ENCODE results near the gene MAP7D2.

Gene MAP7D2

DNA sequence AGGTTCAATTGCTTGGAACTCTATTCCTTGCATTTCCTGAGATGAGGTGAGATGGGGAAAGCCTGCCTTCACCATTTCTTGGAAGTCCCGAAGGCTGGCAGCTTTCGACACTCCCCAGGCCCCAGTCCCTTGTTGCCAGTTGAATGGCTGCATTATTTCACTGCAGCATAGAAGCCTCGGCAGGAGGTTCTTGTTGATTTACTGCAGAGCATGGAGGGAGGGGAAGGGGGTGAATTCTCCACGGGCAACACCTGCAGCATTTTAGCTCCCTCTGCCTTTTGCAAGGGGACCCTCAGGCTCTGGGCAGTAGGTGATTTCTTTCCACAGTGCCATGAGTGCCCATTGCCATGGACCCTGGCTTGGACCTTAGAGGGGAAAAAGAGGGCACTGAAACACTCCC lies 115.1 kb downstream of the MAP7D2 start:
- no peak overlapping the region for H3K4me3 ChIP-seq (ENCODE audit: insufficient read length, low read depth)
- DNase-seq (ENCODE audit: low read depth, low spot score): no peak
- H3K9ac ChIP-seq (ENCODE audit: insufficient read length, low read depth): no peak overlapping the region
- TF ChIP-seq SUZ12 (IDR thresholded peaks at IDR 0.05; ENCODE audit: extremely low read depth, insufficient read depth, insufficient read length) (no peak), ZNF274 (IDR thresholded peaks at IDR 0.05; ENCODE audit: low read depth, low read length) (no peak), YY1 (IDR thresholded peaks at IDR 0.05; ENCODE audit: insufficient read depth, insufficient read length) (no peak)
- H3K4me1 ChIP-seq (ENCODE audit: insufficient read depth, insufficient read length): peaks cover 2% of the 10 kb centered on the region
- H3K9me3 ChIP-seq (ENCODE audit: insufficient read depth, low read length): no peaks in the 10 kb centered on the region
- H3K36me3 ChIP-seq (ENCODE audit: insufficient read depth, insufficient read length, low read length): no peaks in the 10 kb centered on the region
- H3K27me3 ChIP-seq (ENCODE audit: insufficient read depth, insufficient read length): no peaks in the 10 kb centered on the region

- no peak for TF ChIP-seq SUZ12 (IDR thresholded peaks at IDR 0.05; ENCODE audit: extremely low read depth, insufficient read depth, insufficient read length)
- TF ChIP-seq ZNF274 (IDR thresholded peaks at IDR 0.05; ENCODE audit: low read depth, low read length): no peak
- no peak for TF ChIP-seq YY1 (IDR thresholded peaks at IDR 0.05; ENCODE audit: insufficient read depth, insufficient read length)
- no peak overlapping the region for H3K9ac ChIP-seq (ENCODE audit: insufficient read length, low read depth)
- H3K4me3 ChIP-seq (ENCODE audit: insufficient read length, low read depth): no peak overlapping the region
- DNase-seq (ENCODE audit: low read depth, low spot score): no peak
- H3K27me3 ChIP-seq (ENCODE audit: insufficient read depth, insufficient read length): no peaks in the 10 kb centered on the region
- no peaks in the 10 kb centered on the region for H3K36me3 ChIP-seq (ENCODE audit: insufficient read depth, insufficient read length, low read length)
- H3K4me1 ChIP-seq (ENCODE audit: insufficient read depth, insufficient read length): no peaks in the 10 kb centered on the region
- no peaks in the 10 kb centered on the region for H3K9me3 ChIP-seq (ENCODE audit: insufficient read depth, low read length)
Measured at GRCh38 chrX:19991350-19991718, 125.4 kb downstream of the MAP7D2 start.

DNA sequence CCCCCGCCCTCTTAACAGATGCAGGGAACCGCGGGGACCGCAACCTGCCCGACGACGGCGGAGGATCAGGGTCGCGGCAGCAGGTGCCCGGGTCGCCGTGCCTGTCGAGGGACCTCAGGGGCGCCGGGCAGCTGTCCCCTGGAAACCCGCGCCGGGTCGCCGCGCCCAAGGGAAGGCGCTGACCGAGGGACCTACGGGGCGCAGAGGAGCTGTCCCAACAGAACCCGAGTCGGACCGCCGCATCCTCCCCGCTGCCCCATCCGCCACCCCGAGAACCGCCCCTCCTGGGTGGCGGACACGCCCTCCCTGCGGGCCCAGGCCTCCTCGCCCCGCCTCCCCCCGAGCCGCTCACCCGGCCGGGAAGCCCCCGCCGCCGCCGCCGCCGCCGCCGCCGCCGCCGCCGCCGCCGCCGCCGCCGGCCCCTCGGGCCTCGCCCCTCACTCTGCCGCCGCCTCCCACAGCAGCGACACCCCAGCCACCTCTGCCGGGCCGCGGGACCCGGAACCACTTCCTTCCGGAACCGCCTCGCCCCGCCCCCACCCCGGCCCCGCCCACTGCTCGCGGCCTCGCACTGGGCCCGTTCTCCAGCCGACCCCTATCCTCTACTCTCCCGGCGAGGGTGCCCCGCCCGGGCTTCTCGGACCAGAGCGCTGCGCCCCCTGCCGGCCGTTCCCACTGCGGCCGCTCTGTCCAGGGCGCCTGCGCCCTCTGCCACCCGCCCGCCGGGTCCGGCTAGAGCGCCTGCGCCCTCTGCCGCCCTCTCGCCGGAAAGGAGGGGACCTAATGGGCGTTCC lies 126.0 kb downstream of the MAP7D2 start, which contains the start of gene BCLAF3:
BCLAF3 (minus strand) TSS at position 506 of the 794 bp plus-strand sequence. CDS start 20,797 bp downstream, outside the sequence.
- Histone ChIP-seq H3K36me3 (ENCODE audit: insufficient read depth, insufficient read length, low read length) (no peaks in the 10 kb centered on the region), H3K27me3 (ENCODE audit: insufficient read depth, insufficient read length) (no peaks in the 10 kb centered on the region), H3K4me1 (ENCODE audit: insufficient read depth, insufficient read length) (no peaks in the 10 kb centered on the region), H3K9ac (ENCODE audit: insufficient read length, low read depth) (peak within 1 kb of the TSS; percentile 50), H3K9me3 (ENCODE audit: insufficient read depth, low read length) (no peaks in the 10 kb centered on the region), H3K4me3 (ENCODE audit: insufficient read length, low read depth) (peak within 1 kb of the TSS; percentile 71)
- peak; percentile 84 for DNase-seq (ENCODE audit: low read depth, low spot score)
- TF ChIP-seq ZNF274 (IDR thresholded peaks at IDR 0.05; ENCODE audit: low read depth, low read length): no peak
- TF ChIP-seq YY1 (IDR thresholded peaks at IDR 0.05; ENCODE audit: insufficient read depth, insufficient read length): no peak

GRCh38 chrX:19990151-19990555 lies 126.6 kb downstream of the MAP7D2 start:
- Histone ChIP-seq H3K9me3 (ENCODE audit: insufficient read depth, low read length) (no peaks in the 10 kb centered on the region), H3K36me3 (ENCODE audit: insufficient read depth, insufficient read length, low read length) (no peaks in the 10 kb centered on the region), H3K4me1 (ENCODE audit: insufficient read depth, insufficient read length) (no peaks in the 10 kb centered on the region), H3K4me3 (ENCODE audit: insufficient read length, low read depth) (peak overlapping the region; percentile 71), H3K9ac (ENCODE audit: insufficient read length, low read depth) (peak overlapping the region; percentile 50), H3K27me3 (ENCODE audit: insufficient read depth, insufficient read length) (no peaks in the 10 kb centered on the region)
- no peak for DNase-seq (ENCODE audit: low read depth, low spot score)
- no peak for TF ChIP-seq YY1 (IDR thresholded peaks at IDR 0.05; ENCODE audit: insufficient read depth, insufficient read length)
- no peak for TF ChIP-seq SUZ12 (IDR thresholded peaks at IDR 0.05; ENCODE audit: extremely low read depth, insufficient read depth, insufficient read length)
- no peak for TF ChIP-seq ZNF274 (IDR thresholded peaks at IDR 0.05; ENCODE audit: low read depth, low read length)

- no peak for TF ChIP-seq ZNF274 (IDR thresholded peaks at IDR 0.05; ENCODE audit: low read depth, low read length)
- TF ChIP-seq SUZ12 (IDR thresholded peaks at IDR 0.05; ENCODE audit: extremely low read depth, insufficient read depth, insufficient read length): no peak
- TF ChIP-seq YY1 (IDR thresholded peaks at IDR 0.05; ENCODE audit: insufficient read depth, insufficient read length): no peak
- DNase-seq (ENCODE audit: low read depth, low spot score): no peak
- Histone ChIP-seq H3K4me3 (ENCODE audit: insufficient read length, low read depth) (no peak overlapping the region), H3K27me3 (ENCODE audit: insufficient read depth, insufficient read length) (no peaks in the 10 kb centered on the region), H3K9me3 (ENCODE audit: insufficient read depth, low read length) (no peaks in the 10 kb centered on the region), H3K9ac (ENCODE audit: insufficient read length, low read depth) (no peak overlapping the region), H3K36me3 (ENCODE audit: insufficient read depth, insufficient read length, low read length) (no peaks in the 10 kb centered on the region), H3K4me1 (ENCODE audit: insufficient read depth, insufficient read length) (no peaks in the 10 kb centered on the region)
Measured at GRCh38 chrX:19987856-19988255, 128.9 kb downstream of the MAP7D2 start.

DNA sequence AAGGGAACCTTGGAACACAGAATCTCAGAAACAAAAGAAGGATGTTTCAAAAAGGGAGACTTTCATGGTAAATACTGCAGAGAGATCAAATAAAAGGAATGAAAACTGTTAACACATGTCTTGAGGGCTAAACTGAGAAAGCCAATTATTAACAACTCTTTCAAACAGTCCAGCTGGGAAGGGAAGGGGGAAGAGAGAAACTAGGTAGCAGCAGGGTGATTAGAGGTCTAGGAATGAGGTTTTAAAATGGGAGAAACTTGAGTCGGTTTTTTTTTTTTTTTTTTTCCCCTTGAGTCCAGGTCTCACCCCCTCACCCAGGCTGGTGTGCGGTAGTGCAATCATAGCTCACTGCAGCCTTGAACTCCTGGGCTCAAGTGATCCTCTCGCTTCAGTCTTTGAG lies 130.2 kb downstream of the MAP7D2 start:
- Histone ChIP-seq H3K4me1 (ENCODE audit: insufficient read depth, insufficient read length) (no peaks in the 10 kb centered on the region), H3K4me3 (ENCODE audit: insufficient read length, low read depth) (no peak overlapping the region), H3K36me3 (ENCODE audit: insufficient read depth, insufficient read length, low read length) (no peaks in the 10 kb centered on the region), H3K27me3 (ENCODE audit: insufficient read depth, insufficient read length) (no peaks in the 10 kb centered on the region), H3K9ac (ENCODE audit: insufficient read length, low read depth) (no peak overlapping the region), H3K9me3 (ENCODE audit: insufficient read depth, low read length) (no peaks in the 10 kb centered on the region)
- TF ChIP-seq YY1 (IDR thresholded peaks at IDR 0.05; ENCODE audit: insufficient read depth, insufficient read length): no peak
- TF ChIP-seq SUZ12 (IDR thresholded peaks at IDR 0.05; ENCODE audit: extremely low read depth, insufficient read depth, insufficient read length): no peak
- no peak for TF ChIP-seq ZNF274 (IDR thresholded peaks at IDR 0.05; ENCODE audit: low read depth, low read length)
- DNase-seq (ENCODE audit: low read depth, low spot score): no peak

- no peak overlapping the region for H3K9ac ChIP-seq (ENCODE audit: insufficient read length, low read depth)
- no peaks in the 10 kb centered on the region for H3K36me3 ChIP-seq (ENCODE audit: insufficient read depth, insufficient read length, low read length)
- H3K9me3 ChIP-seq (ENCODE audit: insufficient read depth, low read length): peaks cover 11% of the 10 kb centered on the region; the same call in 1 of the 2 replicates
- no peak overlapping the region for H3K4me3 ChIP-seq (ENCODE audit: insufficient read length, low read depth)
- DNase-seq (ENCODE audit: low read depth, low spot score): no peak
- TF ChIP-seq YY1 (IDR thresholded peaks at IDR 0.05; ENCODE audit: insufficient read depth, insufficient read length) (no peak), SUZ12 (IDR thresholded peaks at IDR 0.05; ENCODE audit: extremely low read depth, insufficient read depth, insufficient read length) (no peak), ZNF274 (IDR thresholded peaks at IDR 0.05; ENCODE audit: low read depth, low read length) (no peak)
- no peaks in the 10 kb centered on the region for H3K27me3 ChIP-seq (ENCODE audit: insufficient read depth, insufficient read length)
- no peaks in the 10 kb centered on the region for H3K4me1 ChIP-seq (ENCODE audit: insufficient read depth, insufficient read length)
Measured at GRCh38 chrX:19981947-19982346, 134.8 kb downstream of the MAP7D2 start.
